GM12872 (cell line): Measurements from ENCODE around the gene MKLN1.

Experiments used
- CTCF ChIP-seq: IDR thresholded peaks from 3 replicates; pipeline ENCODE4 v1.5.1; 2011; ENCODE audit warnings: low read depth, mild to moderate bottlenecking, low read length, moderate library complexity; ENCODE audit not compliant: insufficient read depth

The MKLN1 gene

DNA sequence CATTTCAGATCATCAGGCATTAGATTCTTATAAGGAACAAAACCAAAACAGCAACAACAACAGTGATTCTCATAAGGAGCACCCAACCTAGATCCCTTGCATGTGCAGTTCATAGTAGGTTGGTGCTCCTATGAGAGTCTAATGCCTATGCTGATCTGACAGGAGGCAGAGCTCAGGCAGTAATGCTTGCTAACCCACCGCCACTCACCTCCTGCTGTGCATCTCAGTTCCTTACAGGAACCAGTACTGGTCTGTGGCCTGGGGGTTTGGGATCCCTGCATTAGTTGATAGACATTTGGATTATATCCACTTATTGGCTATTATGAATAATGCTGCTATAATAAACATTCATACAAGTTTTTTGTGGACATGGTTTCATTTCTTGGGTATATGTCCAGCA, 14.0 kb downstream of the MKLN1 start:
- TF ChIP-seq CTCF: no peak

GRCh38 chr7:131342864-131343442, 15.3 kb downstream of the MKLN1 start:
- no peak for TF ChIP-seq CTCF

GRCh38 chr7:131346885-131347592, 19.4 kb downstream of the MKLN1 start:
- no peak for TF ChIP-seq CTCF

- TF ChIP-seq CTCF: no peak
These were observed 24.4 kb downstream of the MKLN1 start for GRCh38 chr7:131352032-131352431.

DNA sequence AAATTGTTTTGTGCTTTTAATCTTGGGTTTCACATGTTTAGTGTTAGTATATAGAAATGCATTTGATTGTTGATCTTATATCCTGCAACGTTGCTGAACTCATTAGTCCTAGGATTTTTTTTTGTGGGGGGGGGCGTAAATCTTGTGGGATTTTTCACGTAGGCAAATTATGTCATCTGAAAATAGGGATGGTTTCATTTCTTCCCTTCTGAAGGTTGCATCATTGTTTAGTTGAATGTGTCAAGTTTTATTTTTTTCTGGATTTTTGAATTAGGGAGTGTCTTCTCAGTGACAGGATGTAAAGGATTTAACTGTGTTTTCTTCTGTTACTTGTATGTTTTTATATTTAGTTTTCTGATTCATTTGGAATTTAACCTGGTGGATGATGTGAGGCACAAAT, 26.7 kb downstream of the MKLN1 start:
- no peak for TF ChIP-seq CTCF

DNA sequence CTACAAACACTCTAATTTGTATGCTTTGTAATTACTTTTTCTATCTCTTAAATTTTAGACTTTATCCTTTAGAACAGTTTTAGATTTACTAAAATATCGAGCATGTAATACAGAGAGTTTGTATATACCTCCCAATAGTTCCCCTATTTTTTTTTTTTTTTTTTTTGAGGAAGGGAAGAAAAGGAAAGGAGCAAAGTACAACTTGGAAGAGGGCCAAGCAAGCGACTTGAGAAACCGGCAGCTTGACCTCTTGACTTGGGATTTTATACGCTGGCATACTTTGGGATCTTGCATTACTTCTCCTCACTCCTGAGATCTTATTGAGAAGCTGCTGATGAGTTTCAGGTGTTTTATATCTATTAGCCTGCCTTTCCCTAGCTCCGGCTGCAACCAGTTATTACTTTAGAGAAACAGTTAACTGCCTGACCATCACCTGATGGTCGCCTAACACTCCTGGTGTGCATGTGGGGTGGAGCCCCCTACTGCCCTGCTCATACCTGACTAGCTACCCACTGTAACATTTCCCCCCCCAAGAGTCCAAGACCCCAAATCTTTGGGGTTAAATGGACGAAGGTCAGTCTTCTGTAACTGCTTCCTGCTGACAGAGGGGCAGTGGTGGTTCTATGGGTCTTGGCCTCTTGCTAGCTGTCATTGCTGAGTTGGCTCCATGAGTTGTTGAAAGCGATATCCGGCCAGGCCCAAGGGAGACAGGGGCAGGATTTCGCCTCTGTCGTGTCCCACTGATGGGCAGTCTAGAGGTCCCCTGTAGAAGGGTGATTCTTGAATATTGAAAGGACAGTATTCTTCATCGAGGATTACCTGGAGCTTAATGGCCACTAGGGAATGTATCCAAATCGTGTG, 28.5 kb downstream of the MKLN1 start:
- no peak for TF ChIP-seq CTCF

GRCh38 chr7:131357282-131357880, 29.7 kb downstream of the MKLN1 start:
- no peak for TF ChIP-seq CTCF
